ENCODE results near the gene LATS2.

LATS2 gene

GRCh38 chr13:21012841-21013681 is 48.3 kb downstream of the LATS2 start:
- no peaks in the 10 kb centered on the region for H3K27me3 ChIP-seq
- no peak for DNase-seq
- TF ChIP-seq CTCF (IDR thresholded peaks at IDR 0.05; ENCODE audit: low read depth, low read length) = no peak
- H3K36me3 ChIP-seq = no peaks in the 10 kb centered on the region
- no peaks in the 10 kb centered on the region for H3K9me3 ChIP-seq
- H3K4me3 ChIP-seq (ENCODE audit: low read depth, low read length) = no peak overlapping the region
- no peaks in the 10 kb centered on the region for H3K4me1 ChIP-seq

GRCh38 chr13:21012211-21012610 is 49.2 kb downstream of the LATS2 start:
- Histone ChIP-seq H3K4me1 (no peaks in the 10 kb centered on the region), H3K4me3 (ENCODE audit: low read depth, low read length) (no peak overlapping the region), H3K36me3 (no peaks in the 10 kb centered on the region), H3K27me3 (no peaks in the 10 kb centered on the region), H3K9me3 (no peaks in the 10 kb centered on the region)
- DNase-seq = no peak
- no peak for TF ChIP-seq CTCF (IDR thresholded peaks at IDR 0.05; ENCODE audit: low read depth, low read length)

- H3K9me3 ChIP-seq = no peaks in the 10 kb centered on the region
- H3K36me3 ChIP-seq = no peaks in the 10 kb centered on the region
- no peaks in the 10 kb centered on the region for H3K4me1 ChIP-seq
- no peak for DNase-seq
- no peak for TF ChIP-seq CTCF (IDR thresholded peaks at IDR 0.05; ENCODE audit: low read depth, low read length)
- H3K4me3 ChIP-seq (ENCODE audit: low read depth, low read length) = no peak overlapping the region
- no peaks in the 10 kb centered on the region for H3K27me3 ChIP-seq
These were observed 50.0 kb downstream of the LATS2 start for GRCh38 chr13:21011378-21011777.

- H3K9me3 ChIP-seq = no peaks in the 10 kb centered on the region
- no peaks in the 10 kb centered on the region for H3K4me1 ChIP-seq
- TF ChIP-seq CTCF (IDR thresholded peaks at IDR 0.05; ENCODE audit: low read depth, low read length) = no peak
- no peaks in the 10 kb centered on the region for H3K36me3 ChIP-seq
- no peak for DNase-seq
- no peaks in the 10 kb centered on the region for H3K27me3 ChIP-seq
- no peak overlapping the region for H3K4me3 ChIP-seq (ENCODE audit: low read depth, low read length)
These were observed 50.8 kb downstream of the LATS2 start for GRCh38 chr13:21010621-21011020.

GRCh38 chr13:21009036-21009435 is 52.4 kb downstream of the LATS2 start:
- Histone ChIP-seq H3K36me3 (no peaks in the 10 kb centered on the region), H3K4me1 (no peaks in the 10 kb centered on the region), H3K9me3 (no peaks in the 10 kb centered on the region), H3K4me3 (ENCODE audit: low read depth, low read length) (no peak overlapping the region), H3K27me3 (no peaks in the 10 kb centered on the region)
- no peak for TF ChIP-seq CTCF (IDR thresholded peaks at IDR 0.05; ENCODE audit: low read depth, low read length)
- no peak for DNase-seq

- no peak for DNase-seq
- no peak for TF ChIP-seq CTCF (IDR thresholded peaks at IDR 0.05; ENCODE audit: low read depth, low read length)
- no peaks in the 10 kb centered on the region for H3K36me3 ChIP-seq
These were observed 53.4 kb downstream of the LATS2 start for GRCh38 chr13:21008026-21008425.

More at GRCh38 chr13:21008026-21008425, 53.4 kb downstream of the LATS2 start:
- H3K27me3 ChIP-seq = no peaks in the 10 kb centered on the region
- H3K9me3 ChIP-seq = no peaks in the 10 kb centered on the region
- no peaks in the 10 kb centered on the region for H3K4me1 ChIP-seq
- no peak overlapping the region for H3K4me3 ChIP-seq (ENCODE audit: low read depth, low read length)
